Dendritic cell treated with granulocyte-macrophage colony-stimulating factor and Interleukin-4, amounts not matched to agents 40 ng/mL and 50 ng/mL, for 4 days (primary cell): ENCODE data around the gene ANO10.
"Not testable (repeated sequence)": the region's sequence is repeated elsewhere in the genome, so short reads cannot be mapped to it uniquely, and the experiment has no call there.

Source experiments
- H3K27ac Mint-ChIP-seq: one replicate; pipeline ENCODE4 v1.8.0; 2022; ENCODE audit warnings: mild to moderate bottlenecking, mixed read lengths
- H3K27me3 Mint-ChIP-seq: one replicate; pipeline ENCODE4 v1.8.0; 2022; ENCODE audit warnings: mild to moderate bottlenecking, mixed read lengths
- H3K36me3 Mint-ChIP-seq: one replicate; pipeline ENCODE4 v1.8.0; 2022; ENCODE audit warnings: low read depth, mixed read lengths
- H3K4me1 Mint-ChIP-seq: one replicate; pipeline ENCODE4 v1.8.0; 2022; ENCODE audit warnings: low read depth, mixed read lengths
- H3K4me3 Mint-ChIP-seq: one replicate; pipeline ENCODE4 v1.8.0; 2022; ENCODE audit warnings: mild to moderate bottlenecking, moderate library complexity, mixed read lengths
- H3K9me3 Mint-ChIP-seq: one replicate; pipeline ENCODE4 v1.8.0; 2022; ENCODE audit warnings: mixed read lengths
- intact Hi-C: fragments of 100-400 bp; cut with micrococcal nuclease; formaldehyde crosslinking; loops from one replicate; pipeline ENCODE4 v1.15.0; 2022

The ANO10 gene

DNA sequence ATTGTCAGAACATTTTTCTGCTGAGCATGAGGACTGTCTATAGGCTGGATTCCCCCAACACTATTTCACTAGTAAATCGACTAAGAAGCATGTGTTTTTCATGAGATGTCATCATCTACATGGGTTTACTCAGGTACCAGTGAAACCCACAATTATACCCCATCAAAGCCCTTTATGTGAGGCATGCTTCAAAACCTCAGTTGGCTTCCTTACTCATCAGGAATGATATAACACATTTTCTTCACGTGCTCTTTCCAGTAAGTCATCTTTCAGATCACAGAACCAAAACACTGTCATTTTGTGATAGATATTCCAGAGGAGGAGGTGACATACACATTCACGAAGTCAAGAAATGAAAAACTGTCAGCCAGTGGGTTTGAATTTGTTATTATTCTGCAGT lies 116.5 kb downstream of the ANO10 start:
- intact Hi-C loops, result no loop called here
- Mint-ChIP-seq H3K9me3 (no peaks in the 10 kb centered on the region), H3K4me3 (no peak overlapping the region), H3K36me3 (no peaks in the 10 kb centered on the region), H3K4me1 (peaks cover 5% of the 10 kb centered on the region), H3K27ac (no peak overlapping the region), H3K27me3 (no peaks in the 10 kb centered on the region)

DNA sequence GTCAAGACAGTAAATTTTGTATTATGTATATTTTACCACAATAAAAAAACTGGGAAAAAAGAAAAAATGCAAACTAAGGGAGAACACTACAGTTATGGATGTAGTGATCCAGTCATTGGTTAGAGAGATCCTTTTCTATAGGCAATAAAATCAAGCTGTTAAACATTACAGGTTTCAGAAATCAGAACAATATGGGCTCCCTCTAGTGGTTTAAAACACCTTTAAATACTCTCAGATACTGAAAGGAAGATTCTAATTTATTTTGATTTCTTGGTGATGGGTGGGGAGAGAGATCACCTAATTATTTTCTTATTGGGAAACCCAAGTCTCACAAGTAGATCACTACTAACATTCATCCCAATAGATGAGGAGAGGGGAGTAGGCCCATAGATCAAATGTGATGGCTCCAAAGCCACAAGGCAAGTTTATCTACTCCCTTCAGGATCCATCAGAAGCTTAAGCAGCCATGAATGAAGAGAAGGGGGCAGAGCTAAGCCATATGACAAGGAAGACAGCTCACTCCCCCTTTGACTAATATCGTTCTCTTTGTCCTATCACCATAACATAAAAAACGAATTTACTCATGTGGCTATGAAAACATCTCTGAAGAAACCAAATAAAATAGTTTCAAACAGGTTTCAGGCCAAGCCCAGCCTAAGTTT lies 118.6 kb downstream of the ANO10 start:
- Mint-ChIP-seq H3K9me3 (no peaks in the 10 kb centered on the region), H3K4me3 (no peak overlapping the region), H3K27ac (no peak overlapping the region), H3K36me3 (no peaks in the 10 kb centered on the region), H3K27me3 (no peaks in the 10 kb centered on the region), H3K4me1 (peaks cover 16% of the 10 kb centered on the region)
- intact Hi-C loops, result loop anchor here (1.0 to 5.0 kb wide), 3 partner anchors 280 to 541 kb away; no protein-coding TSS in a partner anchor

GRCh38 chr3:43499256-43499655 lies 122.6 kb downstream of the ANO10 start:
- Mint-ChIP-seq H3K4me3 (no peak overlapping the region), H3K9me3 (no peaks in the 10 kb centered on the region), H3K27ac (no peak overlapping the region), H3K4me1 (peaks cover 22% of the 10 kb centered on the region), H3K36me3 (no peaks in the 10 kb centered on the region), H3K27me3 (no peaks in the 10 kb centered on the region)
- intact Hi-C loops, result no loop called here

DNA sequence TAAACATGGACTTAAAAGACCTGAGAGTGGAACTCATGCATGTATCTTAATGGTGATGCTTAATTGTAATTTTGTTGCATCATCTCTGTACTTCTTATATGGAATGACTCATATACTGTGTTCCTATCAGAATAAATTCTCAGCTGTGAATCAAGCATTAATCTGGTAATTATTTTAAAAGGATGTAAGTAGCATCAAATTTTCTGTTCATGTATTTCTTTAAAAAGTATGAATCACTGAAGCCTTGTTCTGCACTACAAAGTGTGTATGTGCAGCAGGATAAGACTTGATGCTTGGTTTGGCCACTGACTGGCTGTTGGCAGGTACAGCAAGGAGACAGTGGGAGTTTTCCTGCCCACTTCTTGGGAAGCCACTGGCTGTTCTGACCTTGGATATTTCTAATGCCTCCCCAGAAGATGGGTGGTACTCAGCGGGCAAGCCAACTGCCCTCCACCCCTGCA lies 123.9 kb downstream of the ANO10 start:
- H3K4me1 Mint-ChIP-seq, result peaks cover 22% of the 10 kb centered on the region
- no peak overlapping the region for H3K27ac Mint-ChIP-seq
- H3K27me3 Mint-ChIP-seq, result no peaks in the 10 kb centered on the region
- H3K9me3 Mint-ChIP-seq, result no peaks in the 10 kb centered on the region
- intact Hi-C loops, result no loop called here
- H3K36me3 Mint-ChIP-seq, result no peaks in the 10 kb centered on the region
- no peak overlapping the region for H3K4me3 Mint-ChIP-seq

GRCh38 chr3:43497422-43497821 lies 124.4 kb downstream of the ANO10 start:
- Mint-ChIP-seq H3K27ac (no peak overlapping the region), H3K9me3 (no peaks in the 10 kb centered on the region), H3K27me3 (no peaks in the 10 kb centered on the region), H3K4me1 (peaks cover 21% of the 10 kb centered on the region), H3K36me3 (no peaks in the 10 kb centered on the region), H3K4me3 (no peak overlapping the region)
- intact Hi-C loops, result no loop called here

DNA sequence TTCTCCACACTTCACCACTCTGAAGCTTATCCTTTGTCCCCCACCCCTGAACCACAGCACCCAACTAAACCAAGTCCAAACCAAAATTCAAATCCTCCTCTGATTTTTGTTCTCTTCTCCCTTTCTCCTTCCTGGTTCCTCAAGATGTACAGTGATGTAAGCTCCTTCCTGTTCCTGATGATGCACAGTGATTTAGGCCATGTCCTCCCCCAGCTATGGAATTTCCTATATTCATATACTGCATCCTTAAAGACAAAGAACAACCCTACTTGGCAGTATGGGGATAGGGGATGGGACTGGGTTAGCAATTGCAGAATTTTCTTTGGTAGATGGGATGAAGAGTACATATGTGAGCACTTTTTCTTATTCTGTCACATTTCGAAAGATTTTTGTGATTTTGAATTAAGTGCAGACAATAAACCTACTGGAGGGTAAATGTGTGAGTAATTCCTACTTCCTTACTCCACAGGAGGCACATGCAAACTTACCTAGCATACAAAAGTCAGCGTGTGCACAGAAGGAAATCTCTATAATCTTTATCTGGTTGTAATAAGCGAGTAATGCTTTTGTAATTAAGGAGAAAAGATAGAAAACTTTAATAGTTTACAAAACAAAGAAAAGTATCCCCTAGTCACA lies 125.0 kb downstream of the ANO10 start:
- no peaks in the 10 kb centered on the region for H3K36me3 Mint-ChIP-seq
- intact Hi-C loops, result no loop called here
- H3K4me1 Mint-ChIP-seq, result peaks cover 17% of the 10 kb centered on the region
- H3K27me3 Mint-ChIP-seq, result no peaks in the 10 kb centered on the region
- H3K4me3 Mint-ChIP-seq, result no peak overlapping the region
- no peaks in the 10 kb centered on the region for H3K9me3 Mint-ChIP-seq
- no peak overlapping the region for H3K27ac Mint-ChIP-seq

DNA sequence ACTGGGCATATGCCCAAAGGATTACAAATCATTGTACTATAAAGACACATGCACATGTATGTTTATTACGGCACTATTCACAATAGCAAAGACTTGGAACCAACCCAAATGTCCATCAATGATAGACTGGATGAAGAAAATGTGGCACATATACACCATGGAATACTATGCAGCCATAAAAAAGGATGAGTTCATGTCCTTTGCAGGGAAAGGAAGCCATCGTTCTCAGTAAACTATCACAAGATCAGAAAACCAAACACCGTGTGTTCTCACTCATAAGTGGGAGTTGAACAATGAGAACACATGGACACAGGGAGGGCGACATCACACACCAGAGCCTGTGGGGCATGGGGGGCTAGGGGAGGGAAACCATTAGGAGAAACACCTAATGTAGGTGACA lies 128.9 kb downstream of the ANO10 start:
- H3K4me1 Mint-ChIP-seq, result peaks cover 11% of the 10 kb centered on the region
- H3K4me3 Mint-ChIP-seq, intact Hi-C loops: not testable (repeated sequence)

GRCh38 chr3:43491807-43492206 lies 130.0 kb downstream of the ANO10 start:
- H3K4me1 Mint-ChIP-seq, H3K9me3 Mint-ChIP-seq, H3K36me3 Mint-ChIP-seq, intact Hi-C loops, H3K27ac Mint-ChIP-seq, H3K27me3 Mint-ChIP-seq, H3K4me3 Mint-ChIP-seq: not testable (repeated sequence)

More for the DNA sequence above, 128.9 kb downstream of the ANO10 start:
- not testable (repeated sequence) for H3K27me3 Mint-ChIP-seq, H3K36me3 Mint-ChIP-seq, H3K9me3 Mint-ChIP-seq, H3K27ac Mint-ChIP-seq

DNA sequence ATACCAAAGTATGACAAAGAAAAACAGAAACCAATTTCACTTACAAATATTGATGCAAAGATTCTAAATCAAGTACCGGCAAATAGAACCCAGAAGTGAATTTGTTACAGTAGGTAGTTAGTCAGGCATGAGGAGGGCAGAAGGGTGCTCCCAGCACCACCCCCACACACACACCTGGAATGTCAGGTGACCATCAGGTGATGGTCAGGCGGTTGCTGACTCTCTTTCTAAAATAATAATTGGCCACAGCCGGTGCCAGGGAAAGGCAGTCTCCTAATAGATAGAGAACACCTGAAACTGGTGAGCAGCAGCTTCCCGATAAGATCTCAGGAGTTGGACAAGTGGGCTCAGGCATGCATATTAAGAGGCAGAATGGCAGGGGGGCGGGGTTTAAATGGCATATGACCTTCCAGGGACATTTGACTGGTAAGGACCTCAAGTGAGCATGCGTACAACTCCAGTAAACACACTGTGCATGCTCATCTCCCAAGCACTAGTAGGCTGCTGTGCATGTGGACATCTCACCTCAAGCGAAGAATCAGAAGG lies 131.1 kb downstream of the ANO10 start:
- Mint-ChIP-seq H3K9me3 (no peaks in the 10 kb centered on the region), H3K27ac (no peak overlapping the region), H3K36me3 (peaks cover 6% of the 10 kb centered on the region), H3K4me3 (no peak overlapping the region), H3K4me1 (peaks cover 5% of the 10 kb centered on the region), H3K27me3 (no peaks in the 10 kb centered on the region)
- intact Hi-C loops, result no loop called here

GRCh38 chr3:43489930-43490329 lies 131.9 kb downstream of the ANO10 start:
- no peak overlapping the region for H3K27ac Mint-ChIP-seq
- no peaks in the 10 kb centered on the region for H3K9me3 Mint-ChIP-seq

DNA sequence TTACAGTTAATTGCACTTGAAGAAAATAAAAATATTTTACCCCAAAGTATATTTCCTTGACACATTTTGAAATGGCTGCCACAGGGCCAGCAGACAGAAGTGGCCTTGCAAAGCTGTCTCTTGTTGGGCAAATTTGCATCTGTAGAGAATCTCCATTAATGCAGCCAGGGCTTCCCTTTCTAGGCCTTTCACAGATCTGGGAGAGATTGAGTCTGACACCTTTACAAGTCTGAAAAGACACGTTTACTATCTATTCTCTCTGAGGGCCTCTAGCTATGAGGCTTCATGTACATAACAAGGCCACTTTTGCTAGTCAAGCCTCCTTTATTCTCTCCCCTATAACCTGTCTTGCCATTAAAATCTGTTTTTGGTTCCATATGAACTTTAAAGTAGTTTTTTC lies 135.9 kb downstream of the ANO10 start:
- intact Hi-C loops, result no loop called here
- Mint-ChIP-seq H3K27ac (no peak overlapping the region), H3K27me3 (no peaks in the 10 kb centered on the region), H3K36me3 (peaks cover 6% of the 10 kb centered on the region), H3K9me3 (no peaks in the 10 kb centered on the region), H3K4me1 (peaks cover 5% of the 10 kb centered on the region), H3K4me3 (no peak overlapping the region)

More at GRCh38 chr3:43489930-43490329, 131.9 kb downstream of the ANO10 start:
- H3K4me3 Mint-ChIP-seq, result no peak overlapping the region
- peaks cover 6% of the 10 kb centered on the region for H3K36me3 Mint-ChIP-seq
- intact Hi-C loops, result no loop called here
- H3K27me3 Mint-ChIP-seq, result no peaks in the 10 kb centered on the region
- H3K4me1 Mint-ChIP-seq, result peaks cover 5% of the 10 kb centered on the region

GRCh38 chr3:43484926-43485488 lies 136.8 kb downstream of the ANO10 start:
- H3K4me3 Mint-ChIP-seq, result no peak overlapping the region
- intact Hi-C loops, result no loop called here
- no peak overlapping the region for H3K27ac Mint-ChIP-seq
- peaks cover 6% of the 10 kb centered on the region for H3K36me3 Mint-ChIP-seq
- H3K4me1 Mint-ChIP-seq, result peaks cover 1% of the 10 kb centered on the region
- H3K27me3 Mint-ChIP-seq, result no peaks in the 10 kb centered on the region
- no peaks in the 10 kb centered on the region for H3K9me3 Mint-ChIP-seq

GRCh38 chr3:43481375-43481774 lies 140.4 kb downstream of the ANO10 start:
- Mint-ChIP-seq H3K9me3 (no peaks in the 10 kb centered on the region), H3K4me3 (no peak overlapping the region), H3K27me3 (no peaks in the 10 kb centered on the region), H3K36me3 (no peaks in the 10 kb centered on the region), H3K27ac (no peak overlapping the region), H3K4me1 (no peaks in the 10 kb centered on the region)
- intact Hi-C loops, result no loop called here

- H3K9me3 Mint-ChIP-seq, H3K36me3 Mint-ChIP-seq, H3K27ac Mint-ChIP-seq, intact Hi-C loops, H3K4me1 Mint-ChIP-seq, H3K4me3 Mint-ChIP-seq, H3K27me3 Mint-ChIP-seq: not testable (repeated sequence)
Observed at GRCh38 chr3:43478839-43479238, 143.0 kb downstream of the ANO10 start.
